ENCODE results near the gene CD81.

DNA sequence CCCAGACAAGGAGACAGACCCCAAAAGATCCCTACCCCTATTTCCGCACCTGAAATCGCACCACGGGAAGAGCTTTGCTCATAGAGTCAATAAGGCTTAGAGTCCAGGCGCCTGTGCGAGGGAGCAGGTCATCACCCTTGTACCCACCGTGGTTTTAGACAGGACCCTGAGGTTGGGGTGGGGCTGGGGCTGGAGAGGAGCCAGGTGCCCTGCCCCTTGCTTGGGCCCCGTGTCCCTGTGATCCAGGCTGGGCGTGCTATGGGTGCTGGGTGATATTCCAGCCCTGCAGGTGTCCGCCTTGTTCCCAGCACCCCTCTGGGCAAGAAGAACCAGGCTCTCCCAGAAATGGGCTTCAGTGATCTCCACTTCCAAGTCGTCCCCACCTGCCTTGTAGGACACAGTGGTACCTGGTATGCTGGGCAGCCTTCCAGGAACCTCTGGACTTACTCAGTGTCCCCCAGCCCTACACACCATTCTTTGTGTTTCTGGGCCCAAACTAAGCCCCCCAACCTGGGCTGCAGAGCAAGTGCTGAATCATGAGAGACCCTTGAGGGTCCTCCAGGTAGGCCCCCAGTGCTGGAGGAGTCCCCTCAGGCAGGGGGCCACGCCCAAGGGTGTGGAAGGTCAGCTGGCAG, 4.5 kb downstream of the CD81 start:
- TF ChIP-seq RAD21 (IDR thresholded peaks at IDR 0.05; ENCODE audit: insufficient read depth, low read depth, low read length) (no peak), CTCF (IDR thresholded peaks at IDR 0.05 in 2 of 3, conservative IDR thresholded peaks at IDR 0.05 in 1 of 3; ENCODE audit: control insufficient read depth in 2 of 3, extremely low read depth in 1 of 3, insufficient read depth in 1 of 3, low read depth in 3 of 3, low read length in 3 of 3) (no peak), ZBTB4 (CRISPR knock-in tag; IDR thresholded peaks at IDR 0.05) (no peak), MYC (IDR thresholded peaks at IDR 0.05; ENCODE audit: insufficient read depth, insufficient read length, insufficient replicate concordance, low read length, severe bottlenecking) (no peak), EZH2 (IDR thresholded peaks at IDR 0.05; ENCODE audit: borderline replicate concordance, control insufficient read depth, low read depth, low read length) (no peak), GABPA (IDR thresholded peaks at IDR 0.05; ENCODE audit: low read depth) (no peak), ETV6 (conservative IDR thresholded peaks at IDR 0.05 in 1 of 2, IDR thresholded peaks at IDR 0.05 in 1 of 2; ENCODE audit: borderline replicate concordance in 1 of 2, low read depth in 1 of 2) (no peak)
- TF ChIP-seq, protein P1, sequence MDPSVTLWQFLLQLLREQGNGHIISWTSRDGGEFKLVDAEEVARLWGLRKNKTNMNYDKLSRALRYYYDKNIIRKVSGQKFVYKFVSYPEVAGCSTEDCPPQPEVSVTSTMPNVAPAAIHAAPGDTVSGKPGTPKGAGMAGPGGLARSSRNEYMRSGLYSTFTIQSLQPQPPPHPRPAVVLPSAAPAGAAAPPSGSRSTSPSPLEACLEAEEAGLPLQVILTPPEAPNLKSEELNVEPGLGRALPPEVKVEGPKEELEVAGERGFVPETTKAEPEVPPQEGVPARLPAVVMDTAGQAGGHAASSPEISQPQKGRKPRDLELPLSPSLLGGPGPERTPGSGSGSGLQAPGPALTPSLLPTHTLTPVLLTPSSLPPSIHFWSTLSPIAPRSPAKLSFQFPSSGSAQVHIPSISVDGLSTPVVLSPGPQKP (IDR thresholded peaks at IDR 0.05; ENCODE audit: low read depth, low read length) = no peak
- TF ChIP-seq, protein P2, sequence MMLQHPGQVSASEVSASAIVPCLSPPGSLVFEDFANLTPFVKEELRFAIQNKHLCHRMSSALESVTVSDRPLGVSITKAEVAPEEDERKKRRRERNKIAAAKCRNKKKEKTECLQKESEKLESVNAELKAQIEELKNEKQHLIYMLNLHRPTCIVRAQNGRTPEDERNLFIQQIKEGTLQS (IDR thresholded peaks at IDR 0.05; ENCODE audit: borderline replicate concordance, extremely low read depth, low read depth, low read length) = no peak
- TF ChIP-seq, protein P3, sequence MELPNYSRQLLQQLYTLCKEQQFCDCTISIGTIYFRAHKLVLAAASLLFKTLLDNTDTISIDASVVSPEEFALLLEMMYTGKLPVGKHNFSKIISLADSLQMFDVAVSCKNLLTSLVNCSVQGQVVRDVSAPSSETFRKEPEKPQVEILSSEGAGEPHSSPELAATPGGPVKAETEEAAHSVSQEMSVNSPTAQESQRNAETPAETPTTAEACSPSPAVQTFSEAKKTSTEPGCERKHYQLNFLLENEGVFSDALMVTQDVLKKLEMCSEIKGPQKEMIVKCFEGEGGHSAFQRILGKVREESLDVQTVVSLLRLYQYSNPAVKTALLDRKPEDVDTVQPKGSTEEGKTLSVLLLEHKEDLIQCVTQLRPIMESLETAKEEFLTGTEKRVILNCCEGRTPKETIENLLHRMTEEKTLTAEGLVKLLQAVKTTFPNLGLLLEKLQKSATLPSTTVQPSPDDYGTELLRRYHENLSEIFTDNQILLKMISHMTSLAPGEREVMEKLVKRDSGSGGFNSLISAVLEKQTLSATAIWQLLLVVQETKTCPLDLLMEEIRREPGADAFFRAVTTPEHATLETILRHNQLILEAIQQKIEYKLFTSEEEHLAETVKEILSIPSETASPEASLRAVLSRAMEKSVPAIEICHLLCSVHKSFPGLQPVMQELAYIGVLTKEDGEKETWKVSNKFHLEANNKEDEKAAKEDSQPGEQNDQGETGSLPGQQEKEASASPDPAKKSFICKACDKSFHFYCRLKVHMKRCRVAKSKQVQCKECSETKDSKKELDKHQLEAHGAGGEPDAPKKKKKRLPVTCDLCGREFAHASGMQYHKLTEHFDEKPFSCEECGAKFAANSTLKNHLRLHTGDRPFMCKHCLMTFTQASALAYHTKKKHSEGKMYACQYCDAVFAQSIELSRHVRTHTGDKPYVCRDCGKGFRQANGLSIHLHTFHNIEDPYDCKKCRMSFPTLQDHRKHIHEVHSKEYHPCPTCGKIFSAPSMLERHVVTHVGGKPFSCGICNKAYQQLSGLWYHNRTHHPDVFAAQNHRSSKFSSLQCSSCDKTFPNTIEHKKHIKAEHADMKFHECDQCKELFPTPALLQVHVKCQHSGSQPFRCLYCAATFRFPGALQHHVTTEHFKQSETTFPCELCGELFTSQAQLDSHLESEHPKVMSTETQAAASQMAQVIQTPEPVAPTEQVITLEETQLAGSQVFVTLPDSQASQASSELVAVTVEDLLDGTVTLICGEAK (IDR thresholded peaks at IDR 0.05; ENCODE audit: borderline replicate concordance) = no peak

Data from GM12878 (cell line).